ENCODE results near the gene NUP210. TPM values are rescaled to one million over a fixed set of nuclear protein-coding genes. Genes with fewer than 3 reads are reported as not detected.

Gene NUP210
- polyA plus RNA-seq, 1 donor = 26.0 TPM

DNA sequence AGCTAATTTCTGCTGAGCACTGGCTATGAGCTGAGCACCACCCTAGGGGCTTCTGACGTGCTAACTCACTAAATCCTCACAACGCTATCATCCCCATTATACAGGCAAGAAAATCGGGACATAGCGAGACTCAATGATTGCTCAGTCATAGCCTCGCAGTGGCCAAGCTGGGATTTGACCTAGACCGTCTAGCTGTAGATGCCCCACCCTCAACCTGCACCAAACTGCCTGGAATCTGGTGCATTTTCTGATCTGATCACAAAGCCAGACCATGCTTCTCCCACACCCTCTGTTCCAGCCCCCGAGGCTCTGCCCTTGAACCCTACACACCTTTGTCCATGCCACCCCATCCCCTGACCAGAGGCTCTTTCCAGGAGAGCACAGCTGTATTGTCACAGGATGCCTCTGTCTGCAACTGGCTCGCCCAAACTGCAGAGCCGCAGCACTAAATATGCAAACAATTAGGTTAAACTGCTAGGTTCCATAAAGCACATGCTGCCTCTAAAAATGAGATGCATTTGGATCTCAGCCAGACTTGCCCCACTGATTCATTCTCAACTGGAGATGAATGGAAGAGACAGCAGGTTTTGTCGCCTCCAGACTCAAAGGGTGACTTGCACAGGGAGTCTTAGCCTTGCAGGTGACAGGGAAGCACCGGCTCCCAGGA, 95.2 kb downstream of the NUP210 start:
- Histone ChIP-seq H3K9me3 (ENCODE audit: control insufficient read depth, low read depth, low read length) (no peaks in the 10 kb centered on the region), H3K4me3 (ENCODE audit: low read length) (no peak overlapping the region), H3K27me3 (ENCODE audit: control insufficient read depth, insufficient read depth, low read length) (no peaks in the 10 kb centered on the region), H3K4me1 (ENCODE audit: control insufficient read depth, insufficient read depth, low read length) (no peaks in the 10 kb centered on the region), H3K36me3 (ENCODE audit: control insufficient read depth, insufficient read depth, low read length) (peaks cover 65% of the 10 kb centered on the region), H3K27ac (ENCODE audit: low read length) (no peak overlapping the region)
- no CpG with 5 or more reads among the region's 11 CpGs for WGBS (ENCODE audit: insufficient coverage, low lambda C conversion rate)
- DNase-seq = no peak

DNA sequence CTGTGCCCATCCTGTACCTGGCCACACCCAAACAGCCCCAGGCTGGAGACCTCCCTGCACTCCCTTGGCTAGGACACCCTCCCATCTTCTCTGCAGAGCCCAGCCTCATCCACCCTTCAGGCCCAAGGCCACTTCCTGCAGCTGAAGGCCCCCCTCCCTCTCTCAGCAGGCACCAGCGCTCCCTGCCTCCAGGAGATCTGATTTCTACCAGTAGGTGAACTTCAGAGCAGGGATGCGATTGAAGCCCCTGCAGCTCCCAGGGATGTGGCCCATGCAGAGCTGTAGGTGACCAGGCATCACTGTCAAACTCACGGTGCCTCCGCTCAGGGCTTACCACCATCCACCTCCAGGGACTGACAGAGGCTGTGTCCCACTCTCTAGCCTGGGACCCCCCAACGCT, 96.3 kb downstream of the NUP210 start:
- peaks cover 65% of the 10 kb centered on the region for H3K36me3 ChIP-seq (ENCODE audit: control insufficient read depth, insufficient read depth, low read length)
- no peaks in the 10 kb centered on the region for H3K9me3 ChIP-seq (ENCODE audit: control insufficient read depth, low read depth, low read length)
- no peak overlapping the region for H3K4me3 ChIP-seq (ENCODE audit: low read length)
- H3K27me3 ChIP-seq (ENCODE audit: control insufficient read depth, insufficient read depth, low read length) = no peaks in the 10 kb centered on the region
- H3K27ac ChIP-seq (ENCODE audit: low read length) = no peak overlapping the region
- no CpG with 5 or more reads among the region's 5 CpGs for WGBS (ENCODE audit: insufficient coverage, low lambda C conversion rate)
- no peaks in the 10 kb centered on the region for H3K4me1 ChIP-seq (ENCODE audit: control insufficient read depth, insufficient read depth, low read length)
- DNase-seq = no peak

DNA sequence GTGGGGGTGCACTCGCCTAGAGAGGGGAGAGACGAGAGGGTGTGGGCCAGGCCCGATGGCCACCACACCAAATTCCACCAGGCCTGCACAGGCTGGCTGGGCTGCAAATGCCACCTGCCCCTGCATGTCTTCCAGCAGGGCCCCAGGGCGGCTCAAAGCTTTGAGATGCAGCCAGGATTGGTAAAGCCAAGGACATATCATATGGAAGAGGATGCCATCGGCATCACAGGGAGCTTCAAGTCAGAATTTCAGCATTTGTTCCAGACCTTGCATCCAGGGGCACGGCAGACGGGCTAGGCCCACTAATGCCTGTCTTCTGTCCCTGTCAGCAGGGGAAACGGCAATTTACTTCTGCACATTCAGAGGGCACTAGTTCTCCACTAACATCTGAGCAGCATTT, 97.8 kb downstream of the NUP210 start:
- Histone ChIP-seq H3K4me3 (ENCODE audit: low read length) (no peak overlapping the region), H3K27me3 (ENCODE audit: control insufficient read depth, insufficient read depth, low read length) (no peaks in the 10 kb centered on the region), H3K27ac (ENCODE audit: low read length) (no peak overlapping the region), H3K4me1 (ENCODE audit: control insufficient read depth, insufficient read depth, low read length) (no peaks in the 10 kb centered on the region), H3K36me3 (ENCODE audit: control insufficient read depth, insufficient read depth, low read length) (peaks cover 64% of the 10 kb centered on the region), H3K9me3 (ENCODE audit: control insufficient read depth, low read depth, low read length) (no peaks in the 10 kb centered on the region)
- DNase-seq = no peak
- WGBS (ENCODE audit: insufficient coverage, low lambda C conversion rate) = no CpG with 5 or more reads among the region's 8 CpGs

DNA sequence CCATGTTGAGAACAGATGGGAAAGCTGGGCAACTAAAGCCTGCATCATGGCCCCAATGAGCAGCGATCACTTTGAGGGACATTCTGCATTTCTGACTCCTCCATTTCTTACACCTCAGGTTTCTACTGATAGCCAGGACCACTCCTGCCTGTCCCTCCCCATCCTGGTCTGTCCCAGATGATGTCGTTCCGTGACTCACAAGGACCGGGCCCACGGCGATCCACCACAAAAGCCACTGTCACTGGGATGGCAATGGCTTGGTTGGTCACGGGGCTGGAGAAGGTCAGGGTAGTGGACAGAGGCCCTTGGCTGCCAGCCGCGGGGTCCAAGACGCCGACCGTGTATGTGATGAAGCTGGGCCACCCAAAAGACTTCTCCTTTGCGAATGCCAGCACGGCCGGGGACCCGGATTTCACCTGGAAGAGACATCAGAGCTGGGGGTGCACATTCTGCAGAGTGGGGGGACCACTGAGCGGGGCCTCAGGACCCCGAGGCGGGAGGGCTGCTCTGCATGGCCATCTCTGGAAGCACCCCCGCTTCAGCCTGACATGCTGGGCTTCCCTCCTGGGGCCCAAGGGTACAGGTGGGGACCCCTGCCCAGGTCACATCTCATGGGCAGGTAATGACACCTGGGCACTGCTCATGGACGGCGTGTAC, 100.4 kb downstream of the NUP210 start:
- H3K36me3 ChIP-seq (ENCODE audit: control insufficient read depth, insufficient read depth, low read length) = peaks cover 41% of the 10 kb centered on the region
- no peak for DNase-seq

DNA sequence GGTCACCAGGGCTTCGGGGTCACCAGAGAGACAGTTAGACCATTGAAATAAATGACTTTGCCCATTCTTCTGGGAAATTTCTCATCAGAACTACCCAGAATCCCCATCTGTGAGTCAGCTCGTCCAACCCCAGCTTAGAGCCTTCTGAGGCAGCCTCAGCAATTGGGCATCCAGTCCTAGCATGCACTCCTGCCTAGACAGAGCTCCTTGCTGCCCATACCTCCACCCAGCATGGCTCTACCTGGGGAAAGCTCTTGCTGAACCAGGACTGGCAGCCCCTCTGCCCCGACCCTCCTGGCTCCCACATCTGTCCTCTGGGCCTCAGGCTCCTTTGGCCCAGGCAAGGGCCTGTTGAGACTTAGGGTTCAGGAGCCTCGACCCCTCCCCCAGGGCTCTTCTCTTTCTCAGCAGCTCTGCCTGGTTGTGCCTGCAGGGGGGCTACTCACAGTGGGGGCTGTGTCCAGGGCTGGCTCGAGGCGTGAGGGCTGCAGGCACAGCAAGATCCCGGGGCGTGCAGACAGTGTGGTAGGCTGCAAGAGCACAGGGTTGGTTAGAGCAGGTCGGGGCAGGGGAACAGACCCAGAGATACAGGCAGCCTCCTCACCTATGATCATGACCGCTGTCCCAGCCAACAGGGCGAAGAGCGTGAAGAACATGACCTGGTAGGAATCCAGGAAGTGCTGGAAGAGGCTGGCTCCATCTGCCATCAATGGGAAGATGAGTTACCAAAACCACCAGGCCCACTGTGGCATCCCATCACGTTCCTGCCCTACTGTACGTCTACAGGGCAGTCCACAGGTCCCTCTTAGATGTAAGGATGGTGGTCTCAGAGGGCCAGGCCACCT, 101.3 kb downstream of the NUP210 start:
- peaks cover 40% of the 10 kb centered on the region for H3K36me3 ChIP-seq (ENCODE audit: control insufficient read depth, insufficient read depth, low read length)
- H3K27me3 ChIP-seq (ENCODE audit: control insufficient read depth, insufficient read depth, low read length) = no peaks in the 10 kb centered on the region
- no peak overlapping the region for H3K4me3 ChIP-seq (ENCODE audit: low read length)
- H3K9me3 ChIP-seq (ENCODE audit: control insufficient read depth, low read depth, low read length) = no peaks in the 10 kb centered on the region
- H3K27ac ChIP-seq (ENCODE audit: low read length) = no peak overlapping the region
- WGBS (ENCODE audit: insufficient coverage, low lambda C conversion rate) = no CpG with 5 or more reads among the region's 14 CpGs
- DNase-seq = no peak
- no peaks in the 10 kb centered on the region for H3K4me1 ChIP-seq (ENCODE audit: control insufficient read depth, insufficient read depth, low read length)

More for the DNA sequence above, 100.4 kb downstream of the NUP210 start:
- Histone ChIP-seq H3K4me1 (ENCODE audit: control insufficient read depth, insufficient read depth, low read length) (no peaks in the 10 kb centered on the region), H3K4me3 (ENCODE audit: low read length) (no peak overlapping the region), H3K27me3 (ENCODE audit: control insufficient read depth, insufficient read depth, low read length) (no peaks in the 10 kb centered on the region), H3K9me3 (ENCODE audit: control insufficient read depth, low read depth, low read length) (no peaks in the 10 kb centered on the region), H3K27ac (ENCODE audit: low read length) (no peak overlapping the region)
- WGBS (ENCODE audit: insufficient coverage, low lambda C conversion rate) = no CpG with 5 or more reads among the region's 22 CpGs

DNA sequence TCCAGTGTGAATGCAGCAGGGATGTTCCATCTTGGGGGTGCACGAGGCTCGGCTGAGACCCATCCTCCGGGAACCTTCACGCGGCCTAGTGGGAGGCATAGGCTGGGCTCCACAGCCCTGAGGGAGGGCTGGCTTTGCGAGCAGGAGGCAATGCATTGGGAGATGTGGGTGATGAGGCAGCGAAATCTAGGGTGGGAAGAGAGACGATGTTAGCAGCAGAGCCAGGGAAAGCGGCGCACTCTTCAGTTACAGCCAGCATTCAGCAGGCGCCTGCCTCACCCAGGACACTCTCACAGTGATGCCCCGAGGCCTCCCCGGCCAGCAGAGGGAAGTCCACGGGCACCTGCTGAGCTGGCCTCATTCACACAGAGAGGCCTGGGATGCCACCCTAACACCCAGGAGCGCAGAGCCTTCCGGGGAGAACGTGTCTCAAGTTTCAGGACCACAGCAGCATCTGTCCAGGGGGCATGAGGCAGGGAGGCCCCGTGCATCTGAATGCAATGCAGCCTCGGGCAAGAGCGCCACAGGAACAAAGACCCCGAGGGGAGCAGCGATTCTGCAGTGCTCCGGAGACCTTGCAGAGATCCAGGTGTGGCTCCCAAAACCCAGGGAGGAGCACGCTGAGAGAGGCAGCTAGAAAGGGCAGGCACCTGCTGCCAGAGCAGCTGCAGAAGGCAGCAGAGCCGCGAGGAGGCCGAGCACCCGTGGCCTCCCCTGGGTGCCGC, 102.4 kb downstream of the NUP210 start:
- H3K27me3 ChIP-seq (ENCODE audit: control insufficient read depth, insufficient read depth, low read length) = no peaks in the 10 kb centered on the region
- H3K9me3 ChIP-seq (ENCODE audit: control insufficient read depth, low read depth, low read length) = no peaks in the 10 kb centered on the region
- H3K27ac ChIP-seq (ENCODE audit: low read length) = no peak overlapping the region
- no peak overlapping the region for H3K4me3 ChIP-seq (ENCODE audit: low read length)
- no peaks in the 10 kb centered on the region for H3K4me1 ChIP-seq (ENCODE audit: control insufficient read depth, insufficient read depth, low read length)
- H3K36me3 ChIP-seq (ENCODE audit: control insufficient read depth, insufficient read depth, low read length) = peaks cover 31% of the 10 kb centered on the region
- DNase-seq = no peak
- WGBS (ENCODE audit: insufficient coverage, low lambda C conversion rate) = no CpG with 5 or more reads among the region's 29 CpGs

DNA sequence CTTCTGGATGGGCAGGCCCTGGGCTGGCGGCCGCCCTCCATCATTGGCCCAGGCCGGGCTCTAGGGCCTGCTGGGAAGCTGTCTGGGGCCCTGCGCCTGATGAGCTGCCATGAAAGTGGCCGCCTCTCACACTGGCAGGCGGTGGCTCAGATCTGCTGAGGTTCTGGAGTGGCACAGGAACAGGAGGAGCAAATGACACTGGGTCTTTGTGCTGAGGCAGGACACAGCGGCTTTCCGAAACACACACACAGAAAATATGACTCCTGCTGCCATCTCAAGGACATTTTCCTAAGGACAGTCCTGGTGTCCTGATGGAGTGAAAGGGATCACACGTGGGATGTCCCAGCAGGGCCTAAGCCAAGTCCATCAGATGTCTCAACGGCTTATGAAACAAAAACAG, 103.5 kb downstream of the NUP210 start:
- Histone ChIP-seq H3K4me1 (ENCODE audit: control insufficient read depth, insufficient read depth, low read length) (no peaks in the 10 kb centered on the region), H3K27ac (ENCODE audit: low read length) (no peak overlapping the region), H3K9me3 (ENCODE audit: control insufficient read depth, low read depth, low read length) (no peaks in the 10 kb centered on the region), H3K36me3 (ENCODE audit: control insufficient read depth, insufficient read depth, low read length) (peaks cover 28% of the 10 kb centered on the region), H3K27me3 (ENCODE audit: control insufficient read depth, insufficient read depth, low read length) (no peaks in the 10 kb centered on the region), H3K4me3 (ENCODE audit: low read length) (no peak overlapping the region)
- no CpG with 5 or more reads among the region's 10 CpGs for WGBS (ENCODE audit: insufficient coverage, low lambda C conversion rate)
- no peak for DNase-seq

DNA sequence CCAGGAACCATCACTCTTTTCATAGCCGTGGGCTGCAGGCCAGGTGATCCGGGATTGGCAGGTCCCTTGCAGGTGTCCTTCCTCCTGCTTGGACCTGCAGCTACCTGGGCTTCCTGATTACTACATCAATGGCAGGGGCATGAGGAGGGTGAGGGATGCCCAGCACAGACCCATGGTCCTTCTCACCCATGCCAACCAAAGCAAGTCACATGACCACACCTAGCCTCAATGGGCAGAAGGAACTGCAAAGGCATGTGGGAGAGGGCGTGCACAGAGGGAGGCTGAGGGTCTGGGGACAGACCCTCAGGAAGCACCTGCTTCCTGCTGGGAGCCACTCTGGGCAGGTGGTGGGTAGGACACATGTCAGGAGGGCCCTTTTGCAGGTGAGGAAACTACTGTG, 105.2 kb downstream of the NUP210 start:
- no peak overlapping the region for H3K4me3 ChIP-seq (ENCODE audit: low read length)
- H3K27ac ChIP-seq (ENCODE audit: low read length) = no peak overlapping the region
- no peaks in the 10 kb centered on the region for H3K27me3 ChIP-seq (ENCODE audit: control insufficient read depth, insufficient read depth, low read length)
- WGBS (ENCODE audit: insufficient coverage, low lambda C conversion rate) = no CpG with 5 or more reads among the region's 3 CpGs
- no peaks in the 10 kb centered on the region for H3K9me3 ChIP-seq (ENCODE audit: control insufficient read depth, low read depth, low read length)
- DNase-seq = no peak
- H3K36me3 ChIP-seq (ENCODE audit: control insufficient read depth, insufficient read depth, low read length) = peaks cover 24% of the 10 kb centered on the region
- no peaks in the 10 kb centered on the region for H3K4me1 ChIP-seq (ENCODE audit: control insufficient read depth, insufficient read depth, low read length)

DNA sequence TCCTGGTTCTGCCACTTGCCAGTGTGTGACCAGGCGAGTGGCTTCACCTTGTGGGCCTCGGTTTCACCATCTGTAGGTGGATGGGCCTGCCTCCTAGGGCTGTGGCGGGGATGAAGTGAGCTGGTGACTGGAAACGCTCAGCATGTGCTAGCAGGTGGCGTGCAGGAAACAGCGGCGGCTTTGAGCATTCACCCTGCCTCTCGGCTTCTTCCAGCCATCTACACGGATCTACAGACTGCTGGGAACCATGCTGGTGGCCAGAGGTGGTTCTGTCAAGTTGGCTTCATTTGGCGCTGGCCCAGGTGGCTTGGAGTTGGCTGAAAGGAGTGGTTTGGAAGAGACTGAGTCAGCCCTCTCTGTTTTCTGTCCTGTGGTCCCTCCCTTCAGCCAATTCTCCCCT, 106.3 kb downstream of the NUP210 start:
- Histone ChIP-seq H3K36me3 (ENCODE audit: control insufficient read depth, insufficient read depth, low read length) (peaks cover 14% of the 10 kb centered on the region), H3K27me3 (ENCODE audit: control insufficient read depth, insufficient read depth, low read length) (no peaks in the 10 kb centered on the region), H3K4me3 (ENCODE audit: low read length) (no peak overlapping the region), H3K9me3 (ENCODE audit: control insufficient read depth, low read depth, low read length) (no peaks in the 10 kb centered on the region), H3K27ac (ENCODE audit: low read length) (no peak overlapping the region), H3K4me1 (ENCODE audit: control insufficient read depth, insufficient read depth, low read length) (no peaks in the 10 kb centered on the region)
- no CpG with 5 or more reads among the region's 10 CpGs for WGBS (ENCODE audit: insufficient coverage, low lambda C conversion rate)
- no peak for DNase-seq

DNA sequence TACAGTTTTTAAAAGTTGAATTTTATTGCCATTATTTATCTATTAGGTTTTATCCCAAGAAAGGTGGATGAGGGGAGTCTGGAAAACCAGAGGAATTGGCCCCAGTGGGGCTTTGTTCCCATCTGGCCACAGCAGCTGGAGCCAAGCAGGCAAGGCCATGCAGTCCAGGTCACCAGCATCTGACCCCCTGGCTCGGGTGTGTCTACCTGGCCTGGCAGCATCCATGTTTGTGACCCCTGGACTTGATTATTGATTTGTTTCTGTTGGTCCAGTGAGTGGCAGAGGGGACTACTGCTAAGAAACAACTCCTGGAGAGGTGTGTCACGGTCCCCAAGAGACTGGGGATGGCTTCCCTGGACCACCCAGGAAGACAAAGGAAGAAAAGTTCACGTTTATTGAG, 111.1 kb downstream of the NUP210 start:
- Histone ChIP-seq H3K4me1 (ENCODE audit: control insufficient read depth, insufficient read depth, low read length) (no peaks in the 10 kb centered on the region), H3K27me3 (ENCODE audit: control insufficient read depth, insufficient read depth, low read length) (peaks cover 5% of the 10 kb centered on the region), H3K9me3 (ENCODE audit: control insufficient read depth, low read depth, low read length) (no peaks in the 10 kb centered on the region), H3K36me3 (ENCODE audit: control insufficient read depth, insufficient read depth, low read length) (no peaks in the 10 kb centered on the region), H3K27ac (ENCODE audit: low read length) (no peak overlapping the region), H3K4me3 (ENCODE audit: low read length) (no peak overlapping the region)
- no peak for DNase-seq
- no CpG with 5 or more reads among the region's 3 CpGs for WGBS (ENCODE audit: insufficient coverage, low lambda C conversion rate)

Data from large intestine (tissue), 3 donors.